SU-DHL-6 (cell line): Measurements from ENCODE around the gene DLG1.

Experiments used
- H2AFZ ChIP-seq: fragments of 200-600 bp; sonication (generic); 2 replicates; pipeline ENCODE4 v1.6.1; 2014; ENCODE audit warnings: low read depth, mild to moderate bottlenecking, moderate library complexity, mixed read lengths, antibody characterized with exemption, low read length; ENCODE audit not compliant: severe bottlenecking
- H3F3A ChIP-seq: fragments of 200-600 bp; shearing (Covaris generic); 2 replicates; pipeline ENCODE4 v1.6.0; 2016; ENCODE audit warnings: antibody characterized with exemption, mild to moderate bottlenecking; ENCODE audit not compliant: insufficient read depth
- H3K27ac ChIP-seq: fragments of 200-600 bp; sonication (generic); 2 replicates; pipeline ENCODE4 v1.5.1; 2016; ENCODE audit warnings: low read depth, mild to moderate bottlenecking, low read length, moderate library complexity, mixed read lengths
- H3K27me3 ChIP-seq: fragments of 200-600 bp; sonication (generic), shearing (Covaris generic); 2 replicates; pipeline ENCODE4 v1.6.0; 2014; ENCODE audit warnings: mild to moderate bottlenecking, low read length
- H3K36me3 ChIP-seq: fragments of 200-600 bp; sonication (generic); 2 replicates; pipeline ENCODE4 v1.6.1; 2014; ENCODE audit warnings: mild to moderate bottlenecking, low read length, mixed read lengths
- H3K4me2 ChIP-seq: fragments of 300-600, 200-600 bp; shearing (Covaris generic), sonication (generic); 2 replicates; pipeline ENCODE4 v1.6.0; 2014; ENCODE audit warnings: low read length, low read depth, mild to moderate bottlenecking; ENCODE audit not compliant: poor library complexity, severe bottlenecking
- H3K4me3 ChIP-seq: fragments of 200-600 bp; sonication (generic); 2 replicates; pipeline ENCODE4 v1.5.1; 2014; ENCODE audit warnings: antibody characterized with exemption, low read length, mild to moderate bottlenecking, mixed read lengths; ENCODE audit not compliant: insufficient read depth, poor library complexity, severe bottlenecking
- H3K79me2 ChIP-seq: fragments of 200-600 bp; sonication (generic); 2 replicates; pipeline ENCODE4 v1.6.1; 2014; ENCODE audit warnings: mild to moderate bottlenecking, low read length, moderate library complexity; ENCODE audit not compliant: insufficient read depth
- H3K9ac ChIP-seq: fragments of 200-600 bp; sonication (generic); 2 replicates; pipeline ENCODE4 v1.7.0; 2014; ENCODE audit warnings: mild to moderate bottlenecking, low read length
- H3K9me2 ChIP-seq: fragments of 200-600 bp; sonication (generic); replicated peaks from 2 replicates; pipeline ENCODE4 v1.6.1; 2014; ENCODE audit warnings: low read length; ENCODE audit not compliant: insufficient read depth
- H3K9me3 ChIP-seq: fragments of 200-600 bp; sonication (generic); 2 replicates; pipeline ENCODE4 v1.6.1; 2014; ENCODE audit warnings: low read length, mixed read lengths; ENCODE audit not compliant: insufficient read depth
- H4K20me1 ChIP-seq: fragments of 200-600 bp; sonication (generic); 2 replicates; pipeline ENCODE4 v1.6.1; 2014; ENCODE audit warnings: low read depth, mild to moderate bottlenecking, antibody characterized with exemption, low read length, moderate library complexity, mixed read lengths
- CTCF ChIP-seq: fragments of 200-600 bp; sonication (generic); IDR thresholded peaks from one replicate; pipeline ENCODE4 v1.5.1; 2017; ENCODE audit warnings: antibody characterized with exemption, mild to moderate bottlenecking, low read length, moderate library complexity; ENCODE audit not compliant: insufficient read depth, poor library complexity, severe bottlenecking
- EZH2phosphoT487 ChIP-seq: fragments of 200-600 bp; sonication (generic), shearing (Covaris generic); conservative IDR thresholded peaks from 2 replicates; pipeline ENCODE4 v1.6.1; 2018; ENCODE audit warnings: mild to moderate bottlenecking, antibody characterized with exemption, low read length, moderate library complexity, mixed read lengths

Gene DLG1

GRCh38 chr3:196996454-196997265 is 301.8 kb downstream of the DLG1 start:
- H3K4me2 ChIP-seq: no peak overlapping the region

GRCh38 chr3:196995646-196996355 is 302.6 kb downstream of the DLG1 start:
- no peaks in the 10 kb centered on the region for H3K36me3 ChIP-seq
- no peak overlapping the region for H3K27ac ChIP-seq
- no peak overlapping the region for H2AFZ ChIP-seq
- H3K9me2 ChIP-seq: no peaks in the 10 kb centered on the region
- no peak overlapping the region for H3K4me3 ChIP-seq
- no peaks in the 10 kb centered on the region for H4K20me1 ChIP-seq
- no peak overlapping the region for H3K9ac ChIP-seq
- no peaks in the 10 kb centered on the region for H3K27me3 ChIP-seq
- no peak overlapping the region for H3K4me2 ChIP-seq
- no peaks in the 10 kb centered on the region for H3F3A ChIP-seq
- TF ChIP-seq CTCF (no peak), EZH2phosphoT487 (no peak)
- H3K9me3 ChIP-seq: no peaks in the 10 kb centered on the region
- no peaks in the 10 kb centered on the region for H3K79me2 ChIP-seq

More at GRCh38 chr3:196996454-196997265, 301.8 kb downstream of the DLG1 start:
- TF ChIP-seq EZH2phosphoT487 (no peak), CTCF (no peak)
- Histone ChIP-seq H3F3A (no peaks in the 10 kb centered on the region), H3K9me3 (no peaks in the 10 kb centered on the region), H3K27ac (no peak overlapping the region), H3K4me3 (no peak overlapping the region), H2AFZ (no peak overlapping the region), H3K27me3 (no peaks in the 10 kb centered on the region), H3K9me2 (no peaks in the 10 kb centered on the region), H3K79me2 (no peaks in the 10 kb centered on the region), H3K36me3 (no peaks in the 10 kb centered on the region), H4K20me1 (no peaks in the 10 kb centered on the region), H3K9ac (no peak overlapping the region)

GRCh38 chr3:196995027-196995426 is 303.4 kb downstream of the DLG1 start:
- no peaks in the 10 kb centered on the region for H3K9me3 ChIP-seq
- no peak overlapping the region for H3K9ac ChIP-seq
- H3K4me3 ChIP-seq: no peak overlapping the region
- H3K36me3 ChIP-seq: no peaks in the 10 kb centered on the region
- no peak overlapping the region for H2AFZ ChIP-seq
- no peaks in the 10 kb centered on the region for H3F3A ChIP-seq
- TF ChIP-seq CTCF (no peak), EZH2phosphoT487 (no peak)
- no peak overlapping the region for H3K4me2 ChIP-seq
- no peaks in the 10 kb centered on the region for H3K79me2 ChIP-seq
- H3K9me2 ChIP-seq: no peaks in the 10 kb centered on the region
- no peak overlapping the region for H3K27ac ChIP-seq
- H3K27me3 ChIP-seq: no peaks in the 10 kb centered on the region
- no peaks in the 10 kb centered on the region for H4K20me1 ChIP-seq
